Medulla oblongata (tissue), 1 donor: ENCODE measurements around the gene PRM2.

Source experiments
- DNase-seq: peaks from one replicate; pipeline ENCODE4 v3.0.0-alpha.2; 2015; ENCODE audit errors: extremely low spot score

The PRM2 gene

GRCh38 chr16:11229906-11230305 is 46.4 kb downstream of the PRM2 start:
- no peak for DNase-seq

- no peak for DNase-seq
Measured at GRCh38 chr16:11229432-11229831, 46.8 kb downstream of the PRM2 start.

- no peak for DNase-seq
Measured at GRCh38 chr16:11225677-11226549, 50.4 kb downstream of the PRM2 start.
